ENCODE measurements around the gene KRTAP6-3.
A peak's percentile ranks its signal among the peaks of the same experiment; 100 is the strongest.

The KRTAP6-3 gene

DNA sequence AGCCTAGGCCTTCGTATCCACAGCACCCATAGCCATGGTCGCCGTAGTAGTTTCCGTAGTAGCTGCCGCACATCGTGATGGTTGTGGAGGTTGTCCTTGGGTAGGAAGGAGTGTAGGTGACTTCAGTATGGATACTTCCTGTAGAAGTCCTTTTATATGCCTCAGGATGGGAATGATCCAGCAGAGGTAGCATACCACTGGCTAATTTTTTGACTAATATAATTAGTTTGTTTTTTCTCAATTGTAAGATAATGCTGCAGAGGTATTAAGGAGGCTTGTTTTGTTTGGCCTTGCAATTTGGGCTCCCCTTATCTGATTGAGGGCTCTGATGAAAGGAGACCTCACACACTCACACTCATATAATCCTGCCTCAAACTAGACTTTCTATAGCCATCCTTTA, 6.6 kb downstream of the KRTAP6-3 start, which contains the start of gene KRTAP6-2:
KRTAP6-2 (minus strand) TSS at position 101 of the 400 bp plus-strand sequence; CDS start at position 73, 28 bp downstream.
- no peak for DNase-seq (ENCODE audit: low read depth in 1 of 2, low spot score in 1 of 2)
- in situ Hi-C loops (cut with HindIII; ENCODE audit: low pct_unique_long_range_greater_than_20kb, low sequenced_read_pairs): no loop called here
- no peak for TF ChIP-seq JUND (IDR thresholded peaks at IDR 0.05; ENCODE audit: low read depth)

DNA sequence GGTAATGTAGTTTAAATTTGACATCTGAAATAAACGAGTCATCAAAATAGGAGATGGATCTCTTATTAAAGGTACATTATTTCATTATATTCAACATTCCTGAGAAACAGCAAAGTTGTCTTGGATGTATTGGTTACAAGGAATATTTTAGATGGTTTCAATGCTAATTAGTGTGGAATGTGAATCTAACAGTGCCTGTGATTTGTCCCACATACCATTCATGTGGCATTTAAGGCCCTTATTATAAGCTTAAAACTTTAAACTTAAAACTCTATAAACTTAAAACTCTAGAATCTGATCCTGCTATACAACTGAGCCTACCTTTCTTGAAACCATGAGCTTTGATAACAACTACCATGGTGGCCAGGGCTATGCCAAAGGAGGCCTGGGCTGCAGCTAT, 8.5 kb downstream of the KRTAP6-3 start, which contains the start of gene KRTAP22-1:
KRTAP22-1 (plus strand) TSS at position 301 of the 400 bp plus-strand sequence.
- TF ChIP-seq JUND (IDR thresholded peaks at IDR 0.05; ENCODE audit: low read depth): no peak
- in situ Hi-C loops (cut with HindIII; ENCODE audit: low pct_unique_long_range_greater_than_20kb, low sequenced_read_pairs): no loop called here
- no peak for DNase-seq (ENCODE audit: low read depth in 1 of 2, low spot score in 1 of 2)

DNA sequence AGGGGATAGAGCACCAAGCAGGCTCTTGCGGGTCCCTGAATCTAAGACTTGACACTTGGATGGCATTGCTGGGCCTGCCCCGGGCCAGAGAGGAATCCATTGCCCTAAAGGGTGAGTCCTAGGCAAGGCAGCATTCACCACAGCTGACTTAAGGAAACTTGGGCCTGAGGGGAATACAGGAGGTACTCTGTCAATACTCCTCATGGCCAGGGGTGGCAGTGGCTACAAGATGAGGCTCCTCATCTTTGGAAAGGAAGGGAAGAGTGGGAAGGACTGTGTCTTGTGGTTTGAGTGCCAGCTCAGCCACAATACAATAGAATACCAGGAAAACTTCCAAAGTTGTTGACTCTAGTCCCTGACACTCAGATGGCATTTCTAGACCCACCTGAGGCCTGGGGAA, 13.7 kb downstream of the KRTAP6-3 start:
- DNase-seq (ENCODE audit: low read depth in 1 of 2, low spot score in 1 of 2): peak in 1 of 2 experiments; percentile 6
- no peak for TF ChIP-seq JUND (IDR thresholded peaks at IDR 0.05; ENCODE audit: low read depth)
- in situ Hi-C loops (cut with HindIII; ENCODE audit: low pct_unique_long_range_greater_than_20kb, low sequenced_read_pairs): no loop called here

GRCh38 chr21:30612132-30612531, 19.9 kb downstream of the KRTAP6-3 start:
- no peak for TF ChIP-seq JUND (IDR thresholded peaks at IDR 0.05; ENCODE audit: low read depth)
- no peak for DNase-seq (ENCODE audit: low read depth in 1 of 2, low spot score in 1 of 2)
- in situ Hi-C loops (cut with HindIII; ENCODE audit: low pct_unique_long_range_greater_than_20kb, low sequenced_read_pairs): no loop called here

DNA sequence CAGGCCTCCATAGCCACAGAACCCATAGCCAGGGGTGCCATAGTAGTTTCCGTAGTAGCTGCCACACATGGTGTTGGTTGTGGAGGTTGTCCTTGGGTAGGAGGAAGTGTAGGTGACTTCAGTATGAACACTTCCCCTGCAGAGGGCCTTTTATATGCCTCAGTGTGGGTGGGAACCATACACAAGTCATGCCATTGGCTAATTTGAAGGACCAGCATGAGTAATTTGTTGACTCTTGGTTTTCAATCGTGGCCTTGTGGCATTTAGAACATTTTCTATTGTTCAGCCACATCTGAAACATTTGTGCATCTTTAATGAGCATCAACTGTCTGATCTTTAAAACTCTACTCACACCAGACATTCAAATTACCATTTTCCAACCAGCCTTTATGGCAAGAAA, 21.6 kb downstream of the KRTAP6-3 start, which contains the start of gene KRTAP6-1:
KRTAP6-1 (minus strand) TSS at position 95 of the 400 bp plus-strand sequence; CDS start at position 69, 26 bp downstream.
- no peak for TF ChIP-seq JUND (IDR thresholded peaks at IDR 0.05; ENCODE audit: low read depth)
- in situ Hi-C loops (cut with HindIII; ENCODE audit: low pct_unique_long_range_greater_than_20kb, low sequenced_read_pairs): no loop called here
- DNase-seq (ENCODE audit: low read depth in 1 of 2, low spot score in 1 of 2): no peak

DNA sequence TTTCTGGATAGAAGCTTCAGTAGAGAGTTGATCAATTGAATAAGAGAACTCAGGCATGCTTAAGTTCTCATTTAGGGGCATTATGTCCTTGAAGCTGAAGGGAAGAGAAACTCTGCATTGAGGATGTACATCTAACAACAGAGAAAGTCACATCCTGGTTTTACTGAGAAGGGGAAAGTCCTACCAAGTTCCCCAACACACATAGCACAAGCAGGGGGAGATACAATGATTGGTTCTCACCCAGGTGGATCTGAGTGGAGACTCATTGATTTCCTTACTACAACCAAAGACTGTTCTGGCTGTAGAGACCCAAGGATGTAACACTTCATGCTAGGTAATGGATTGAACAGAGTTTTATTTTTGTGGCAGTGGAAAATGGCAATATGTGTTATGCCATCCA, 23.0 kb downstream of the KRTAP6-3 start:
- in situ Hi-C loops (cut with HindIII; ENCODE audit: low pct_unique_long_range_greater_than_20kb, low sequenced_read_pairs): no loop called here
- no peak for TF ChIP-seq JUND (IDR thresholded peaks at IDR 0.05; ENCODE audit: low read depth)

DNA sequence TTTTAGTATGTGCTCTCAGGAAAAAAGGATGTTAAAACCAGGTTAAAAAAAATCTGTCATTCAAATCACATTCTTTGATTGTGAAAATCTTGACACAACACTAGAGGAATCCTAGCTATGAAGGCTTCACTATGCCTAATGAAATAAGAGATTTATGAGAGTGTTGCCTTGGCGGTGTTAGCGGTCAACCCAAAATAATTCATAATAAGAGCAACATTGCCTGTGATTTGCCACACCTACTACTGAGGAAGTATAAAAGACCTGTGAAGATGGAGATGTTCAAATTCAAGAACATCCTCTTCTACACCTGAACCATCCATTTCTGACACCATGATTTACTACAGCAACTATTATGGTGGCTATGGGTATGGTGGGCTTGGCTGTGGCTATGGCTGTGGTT, 23.9 kb downstream of the KRTAP6-3 start, which contains the start of gene KRTAP20-1:
KRTAP20-1 (plus strand) TSS at position 301 of the 400 bp plus-strand sequence; CDS start at position 331, 30 bp downstream.
- in situ Hi-C loops (cut with HindIII; ENCODE audit: low pct_unique_long_range_greater_than_20kb, low sequenced_read_pairs): no loop called here
- DNase-seq (ENCODE audit: low read depth in 1 of 2, low spot score in 1 of 2): no peak
- TF ChIP-seq JUND (IDR thresholded peaks at IDR 0.05; ENCODE audit: low read depth): no peak

More for the DNA sequence above, 23.0 kb downstream of the KRTAP6-3 start:
- no peak for DNase-seq (ENCODE audit: low read depth in 1 of 2, low spot score in 1 of 2)

DNA sequence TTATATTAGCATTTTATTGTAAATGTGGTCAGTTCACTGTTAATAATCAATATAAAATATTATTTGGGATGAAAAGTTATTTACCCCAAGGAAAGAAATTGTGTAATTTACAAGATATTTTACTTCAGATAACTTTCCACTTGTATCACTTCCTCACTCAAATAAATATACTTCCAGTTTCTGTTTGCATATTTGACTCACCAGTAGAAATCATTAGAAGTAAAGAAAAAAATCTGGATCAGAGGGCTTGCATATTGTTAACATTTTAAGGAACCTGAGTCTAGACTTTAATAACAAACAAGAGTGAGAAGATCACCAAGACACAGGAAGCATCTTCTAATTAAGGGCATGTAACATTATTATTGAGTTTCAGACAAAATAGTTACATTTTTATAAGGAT, 27.8 kb downstream of the KRTAP6-3 start:
- no peak for DNase-seq (ENCODE audit: low read depth in 1 of 2, low spot score in 1 of 2)
- TF ChIP-seq JUND (IDR thresholded peaks at IDR 0.05; ENCODE audit: low read depth): no peak
- in situ Hi-C loops (cut with HindIII; ENCODE audit: low pct_unique_long_range_greater_than_20kb, low sequenced_read_pairs): no loop called here

- no peak for TF ChIP-seq JUND (IDR thresholded peaks at IDR 0.05; ENCODE audit: low read depth)
- DNase-seq (ENCODE audit: low read depth in 1 of 2, low spot score in 1 of 2): no peak
- in situ Hi-C loops (cut with HindIII; ENCODE audit: low pct_unique_long_range_greater_than_20kb, low sequenced_read_pairs): no loop called here
Measured at GRCh38 chr21:30620522-30620921, 28.3 kb downstream of the KRTAP6-3 start, which contains the start of gene KRTAP20-4. TSS of gene KRTAP20-4 (plus strand) at chr21:30620627.

DNA sequence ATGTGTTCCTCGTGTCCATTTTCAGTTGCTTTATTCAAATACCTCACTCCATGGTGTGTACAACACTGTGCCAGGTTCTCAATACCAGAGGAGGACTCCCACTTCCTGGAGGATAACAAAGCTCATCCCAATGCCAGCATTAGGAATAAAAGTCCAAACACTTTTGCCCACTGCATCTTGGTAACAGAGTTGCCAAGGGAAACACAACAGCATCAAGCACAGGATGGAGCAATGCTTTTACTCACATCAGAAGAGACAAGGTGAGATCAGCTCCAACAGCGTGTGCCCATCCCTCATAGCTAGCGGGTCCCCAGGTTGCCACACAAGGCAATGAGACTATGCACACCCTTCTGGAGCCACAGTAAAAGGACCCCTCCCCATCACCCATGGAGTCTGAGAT, 31.1 kb downstream of the KRTAP6-3 start:
- TF ChIP-seq JUND (IDR thresholded peaks at IDR 0.05; ENCODE audit: low read depth): no peak

DNA sequence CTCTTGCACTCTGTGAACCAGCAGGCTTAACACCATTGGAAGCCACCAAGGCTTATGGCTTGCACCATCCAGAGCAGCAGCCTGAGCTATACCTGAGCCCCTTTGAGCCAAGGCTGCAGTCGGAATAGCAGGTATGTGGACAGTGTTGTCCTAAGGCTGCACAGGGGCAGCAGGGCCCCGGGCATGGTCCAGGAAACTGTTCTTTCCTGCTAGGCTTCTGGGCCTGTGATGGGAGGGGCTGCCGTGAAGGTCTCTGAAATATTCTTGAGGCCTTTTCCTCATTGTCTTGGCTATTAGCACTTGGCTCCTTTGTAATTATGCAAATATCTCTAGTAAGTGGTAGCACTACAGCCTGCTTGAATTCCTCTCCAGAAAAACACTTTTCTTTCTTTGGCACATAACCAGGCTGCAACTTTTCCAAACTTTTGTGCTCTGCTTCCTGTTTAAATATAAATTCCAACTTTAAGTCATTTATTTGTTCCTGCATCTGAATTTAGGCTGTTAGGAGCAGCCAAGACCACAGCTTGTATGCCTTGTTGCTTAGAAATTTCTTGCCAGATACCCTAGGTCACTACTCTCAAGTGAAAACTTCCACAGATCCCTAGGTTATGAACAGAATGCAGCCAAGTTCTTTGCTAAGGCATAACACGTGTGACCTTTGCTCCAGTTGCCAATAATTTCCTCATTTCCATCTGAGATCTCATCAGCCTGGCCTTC, 33.4 kb downstream of the KRTAP6-3 start:
- DNase-seq (ENCODE audit: low read depth in 1 of 2, low spot score in 1 of 2): no peak
- in situ Hi-C loops (cut with HindIII; ENCODE audit: low pct_unique_long_range_greater_than_20kb, low sequenced_read_pairs): no loop called here
- no peak for TF ChIP-seq JUND (IDR thresholded peaks at IDR 0.05; ENCODE audit: low read depth)

More for the DNA sequence above, 31.1 kb downstream of the KRTAP6-3 start:
- DNase-seq (ENCODE audit: low read depth in 1 of 2, low spot score in 1 of 2): no peak
- in situ Hi-C loops (cut with HindIII; ENCODE audit: low pct_unique_long_range_greater_than_20kb, low sequenced_read_pairs): no loop called here

DNA sequence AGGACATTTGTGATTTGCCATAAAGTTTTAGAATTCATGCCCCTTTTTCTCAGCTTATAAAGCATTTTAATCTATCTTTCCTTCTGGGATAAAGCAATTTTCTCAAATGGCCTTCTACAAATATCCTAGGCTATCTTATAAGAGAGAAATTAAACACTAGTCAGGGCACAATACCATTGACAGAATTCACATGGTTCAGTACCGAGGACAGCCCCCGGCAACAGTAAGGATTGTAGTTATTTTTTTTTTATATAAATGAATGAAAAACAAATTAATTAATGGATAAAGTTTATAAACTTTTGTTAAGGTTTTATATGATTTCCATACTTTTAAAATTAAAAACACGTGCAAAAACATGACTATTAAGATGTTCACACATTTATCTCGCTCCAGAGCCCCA, 35.9 kb downstream of the KRTAP6-3 start:
- no peak for TF ChIP-seq JUND (IDR thresholded peaks at IDR 0.05; ENCODE audit: low read depth)
- DNase-seq (ENCODE audit: low read depth in 1 of 2, low spot score in 1 of 2): no peak
- in situ Hi-C loops (cut with HindIII; ENCODE audit: low pct_unique_long_range_greater_than_20kb, low sequenced_read_pairs): no loop called here

DNA sequence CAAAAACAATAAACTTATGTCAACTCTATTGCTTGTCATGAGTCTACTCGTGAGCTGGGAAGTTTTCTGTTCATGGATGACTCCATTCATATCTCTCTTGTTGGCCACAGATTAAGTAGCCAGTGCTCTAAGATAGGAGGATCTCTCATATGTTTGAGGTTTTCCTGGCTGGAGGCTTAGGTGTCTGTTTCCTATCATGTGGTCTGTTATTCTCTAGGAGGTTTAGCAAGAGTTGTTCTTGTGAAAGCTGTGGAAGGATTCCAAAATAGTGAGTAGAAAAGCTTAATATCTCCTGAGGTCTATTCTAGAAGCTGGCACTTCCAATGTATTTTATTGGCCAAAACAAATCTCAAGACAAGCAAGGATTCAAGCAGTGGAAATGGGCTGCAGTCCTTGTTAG, 37.0 kb downstream of the KRTAP6-3 start:
- no peak for DNase-seq (ENCODE audit: low read depth in 1 of 2, low spot score in 1 of 2)
- in situ Hi-C loops (cut with HindIII; ENCODE audit: low pct_unique_long_range_greater_than_20kb, low sequenced_read_pairs): no loop called here
- no peak for TF ChIP-seq JUND (IDR thresholded peaks at IDR 0.05; ENCODE audit: low read depth)
